HG03442 (cell line): ENCODE measurements around the gene TECPR2.

ENCODE experiments used
- ATAC-seq: cut with Tn5 transposase; IDR thresholded peaks from one replicate; pipeline ENCODE4 v1.9.1; 2021; ENCODE audit warnings: mild to moderate bottlenecking, moderate library complexity; ENCODE audit not compliant: unreplicated experiment

Gene TECPR2

GRCh38 chr14:102371361-102371760 is 8.6 kb downstream of the TECPR2 start:
- no peak for ATAC-seq

DNA sequence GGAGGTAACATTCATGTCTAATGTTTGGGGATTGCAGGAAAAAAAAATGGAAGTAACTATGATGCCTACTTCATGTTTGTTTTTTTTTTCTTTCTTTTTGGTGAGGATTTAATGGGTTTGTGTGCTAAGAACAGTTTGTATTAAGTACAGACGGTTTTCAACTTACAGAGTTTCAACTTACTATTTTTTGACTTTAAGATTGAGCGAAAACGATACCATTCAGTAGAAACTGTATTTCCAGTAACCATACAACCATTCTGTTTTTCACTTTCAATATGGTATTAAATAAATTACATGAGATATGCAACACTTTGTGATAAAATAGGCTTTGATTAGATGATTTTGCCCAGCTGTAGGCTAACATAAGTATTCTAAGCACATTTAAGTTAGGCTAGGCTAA is 10.4 kb downstream of the TECPR2 start:
- no peak for ATAC-seq

GRCh38 chr14:102374264-102374663 is 11.5 kb downstream of the TECPR2 start:
- ATAC-seq = no peak

- ATAC-seq = no peak
Observed at GRCh38 chr14:102375119-102375518, 12.4 kb downstream of the TECPR2 start.

DNA sequence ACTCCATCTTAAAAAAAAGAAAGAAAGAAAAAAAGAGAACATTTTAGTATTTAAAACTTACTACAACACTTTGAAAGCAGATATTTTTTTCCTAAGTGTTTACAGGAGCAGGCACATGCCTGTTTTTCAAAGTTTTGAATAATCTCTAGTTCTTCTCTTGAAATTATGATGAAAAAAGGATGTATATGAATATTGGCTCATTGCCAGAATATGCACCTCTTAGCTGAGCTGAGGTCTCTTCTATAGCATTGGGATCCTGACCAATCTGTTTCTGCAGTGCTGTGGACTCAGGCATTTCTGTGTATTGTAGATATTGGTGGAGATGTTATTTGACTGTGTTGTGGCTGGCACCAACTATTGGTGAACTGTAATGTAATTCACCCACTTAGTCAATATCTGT is 15.0 kb downstream of the TECPR2 start:
- no peak for ATAC-seq

DNA sequence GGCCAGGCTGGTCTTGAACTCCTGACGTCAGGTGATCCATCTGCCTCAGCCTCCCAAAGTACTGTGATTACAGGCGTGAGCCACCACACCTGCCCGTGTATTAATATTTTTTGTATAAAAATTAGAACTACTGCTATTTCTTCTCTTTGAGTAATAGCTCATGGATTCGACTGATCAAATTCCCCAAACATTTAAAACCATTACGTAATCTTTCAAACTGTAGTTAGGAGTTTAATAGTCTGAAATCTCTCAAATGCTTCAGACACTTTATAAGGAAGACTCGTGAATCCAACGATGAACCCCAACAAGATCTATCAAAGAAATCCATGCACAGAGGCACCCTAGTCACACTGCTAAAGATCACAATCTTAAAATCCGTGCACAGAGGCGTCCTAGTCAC is 16.1 kb downstream of the TECPR2 start:
- ATAC-seq = no peak

GRCh38 chr14:102387086-102387485 is 24.3 kb downstream of the TECPR2 start:
- no peak for ATAC-seq

GRCh38 chr14:102389246-102389645 is 26.5 kb downstream of the TECPR2 start:
- no peak for ATAC-seq

DNA sequence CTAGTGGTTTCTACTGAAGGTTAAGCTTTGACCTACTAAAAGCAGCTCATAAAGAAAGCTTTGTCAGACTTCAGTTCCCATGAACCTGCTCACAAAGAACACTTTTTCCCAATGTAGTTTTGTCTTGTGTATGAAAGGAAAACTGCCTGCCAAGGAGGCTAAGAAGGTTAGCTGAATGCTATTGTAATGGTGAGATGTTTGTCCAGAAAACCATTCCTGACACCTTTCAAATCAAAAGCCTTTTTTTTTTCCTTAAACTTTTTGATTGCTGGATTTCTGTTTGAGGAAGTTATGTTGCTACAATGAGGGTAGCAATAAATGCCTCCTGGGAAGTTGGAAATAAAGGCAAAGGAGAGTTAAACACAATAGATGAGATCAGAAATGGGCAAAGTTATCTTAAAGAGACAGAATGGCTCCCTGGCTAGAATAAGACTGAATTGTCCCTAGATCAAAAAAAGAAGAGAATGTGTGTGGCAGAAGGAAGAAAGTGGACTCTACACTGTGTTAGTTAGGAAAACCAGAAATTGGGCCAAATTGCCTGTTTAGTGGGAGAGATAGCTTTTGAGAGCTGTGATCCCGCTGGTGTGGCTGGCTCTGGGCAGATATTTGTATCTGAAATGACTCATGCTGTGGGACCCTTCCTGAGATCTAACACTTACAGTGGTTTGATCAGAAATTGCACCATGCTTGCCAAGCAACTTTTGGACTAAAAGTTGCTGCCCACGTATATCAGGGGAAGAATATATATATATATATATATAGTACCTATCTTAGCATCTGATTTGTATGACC is 27.5 kb downstream of the TECPR2 start:
- no peak for ATAC-seq

GRCh38 chr14:102392506-102392905 is 29.8 kb downstream of the TECPR2 start:
- no peak for ATAC-seq

DNA sequence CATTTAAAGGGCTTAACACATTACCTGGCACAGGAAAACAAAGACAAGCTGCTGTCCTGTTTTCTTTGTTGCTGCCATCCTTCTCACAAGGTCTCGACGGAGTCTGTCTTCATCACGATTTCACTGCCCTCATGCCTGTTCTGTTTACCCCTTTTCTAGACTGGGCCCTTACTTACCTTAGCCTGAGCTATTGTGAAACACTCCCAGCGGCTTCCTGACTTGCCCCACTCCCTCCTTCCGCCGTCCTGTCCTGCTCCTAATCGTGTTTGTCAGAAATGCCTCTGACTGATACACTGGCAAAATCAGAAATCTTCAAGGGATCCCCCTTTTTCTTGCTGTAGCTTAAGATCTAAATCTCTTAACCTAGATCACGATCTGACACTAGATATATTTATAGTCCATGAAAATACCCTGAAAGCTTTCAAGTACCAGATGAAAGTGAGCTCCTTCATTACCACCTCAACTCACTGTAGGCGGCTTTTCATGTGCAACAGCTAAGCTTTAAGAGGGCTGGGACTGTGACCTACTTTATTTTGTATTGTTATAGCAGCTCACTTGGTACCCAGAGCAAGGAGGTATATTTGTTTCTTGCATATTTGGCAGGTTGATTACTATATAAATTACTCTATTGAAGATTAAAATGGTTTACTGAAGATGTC is 32.1 kb downstream of the TECPR2 start:
- ATAC-seq = no peak

DNA sequence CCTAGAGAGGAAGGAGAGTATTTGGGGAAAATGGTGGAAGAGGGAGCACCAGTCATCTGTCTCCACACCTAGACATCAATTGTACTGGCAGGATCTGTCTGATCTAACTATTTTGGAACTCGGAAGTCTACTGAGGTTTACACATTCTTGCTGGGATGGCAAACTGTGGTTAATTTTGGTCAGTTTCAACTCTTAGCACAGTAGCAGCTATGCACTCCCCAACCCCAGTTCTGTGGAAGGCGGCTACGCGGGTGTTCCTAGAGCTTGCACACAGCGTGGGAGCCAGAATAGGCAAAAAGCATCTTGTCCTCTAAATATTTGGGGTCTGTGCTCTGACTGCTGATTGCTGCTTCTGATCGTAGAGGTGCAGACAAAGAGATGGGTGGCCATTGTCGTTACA is 33.8 kb downstream of the TECPR2 start:
- no peak for ATAC-seq

GRCh38 chr14:102403028-102403427 is 40.3 kb downstream of the TECPR2 start:
- ATAC-seq = no peak

DNA sequence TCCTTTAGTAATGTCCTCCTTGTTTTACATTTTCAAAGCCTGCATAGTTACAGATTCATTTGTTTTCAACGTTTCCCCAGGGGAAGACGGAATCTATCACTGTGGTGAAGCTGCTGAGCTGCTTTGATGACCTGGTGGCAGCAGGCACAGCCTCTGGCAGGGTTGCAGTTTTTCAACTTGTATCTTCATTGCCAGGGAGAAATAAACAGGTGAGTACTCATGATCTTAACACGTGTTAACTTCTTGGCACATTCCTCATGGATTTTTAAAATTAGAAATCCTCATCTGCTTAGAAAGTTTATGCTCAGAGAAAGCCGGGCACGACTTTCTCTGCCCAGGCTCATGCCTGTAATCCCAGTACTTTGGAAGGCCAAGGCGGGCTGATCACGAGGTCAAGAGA is 44.5 kb downstream of the TECPR2 start:
- no peak for ATAC-seq

GRCh38 chr14:102408724-102409123 is 46.0 kb downstream of the TECPR2 start:
- ATAC-seq = no peak

- ATAC-seq = no peak
Observed at GRCh38 chr14:102415671-102416070, 52.9 kb downstream of the TECPR2 start.

DNA sequence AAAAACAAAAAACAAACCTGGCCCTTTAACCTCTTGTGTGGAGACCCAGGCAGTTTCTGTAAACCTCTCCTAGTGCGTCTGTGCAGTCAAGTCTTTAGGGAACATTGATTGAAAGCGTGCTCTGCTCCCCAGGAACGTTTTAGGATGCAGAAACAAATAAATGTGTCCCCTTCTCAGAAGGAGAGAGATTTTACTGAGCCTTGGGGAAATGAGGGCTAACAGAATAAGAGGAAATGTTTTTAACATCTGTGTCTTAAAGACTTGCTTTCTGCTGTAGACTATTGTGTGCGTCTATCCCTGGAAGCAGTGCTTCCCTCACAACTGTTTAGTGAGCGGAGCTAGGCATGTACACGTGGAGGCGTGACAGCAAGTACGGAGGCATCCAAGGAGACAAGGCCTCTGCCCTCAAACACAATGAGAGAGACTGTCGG is 54.3 kb downstream of the TECPR2 start:
- ATAC-seq = no peak

GRCh38 chr14:102417646-102418045 is 54.9 kb downstream of the TECPR2 start:
- no peak for ATAC-seq

DNA sequence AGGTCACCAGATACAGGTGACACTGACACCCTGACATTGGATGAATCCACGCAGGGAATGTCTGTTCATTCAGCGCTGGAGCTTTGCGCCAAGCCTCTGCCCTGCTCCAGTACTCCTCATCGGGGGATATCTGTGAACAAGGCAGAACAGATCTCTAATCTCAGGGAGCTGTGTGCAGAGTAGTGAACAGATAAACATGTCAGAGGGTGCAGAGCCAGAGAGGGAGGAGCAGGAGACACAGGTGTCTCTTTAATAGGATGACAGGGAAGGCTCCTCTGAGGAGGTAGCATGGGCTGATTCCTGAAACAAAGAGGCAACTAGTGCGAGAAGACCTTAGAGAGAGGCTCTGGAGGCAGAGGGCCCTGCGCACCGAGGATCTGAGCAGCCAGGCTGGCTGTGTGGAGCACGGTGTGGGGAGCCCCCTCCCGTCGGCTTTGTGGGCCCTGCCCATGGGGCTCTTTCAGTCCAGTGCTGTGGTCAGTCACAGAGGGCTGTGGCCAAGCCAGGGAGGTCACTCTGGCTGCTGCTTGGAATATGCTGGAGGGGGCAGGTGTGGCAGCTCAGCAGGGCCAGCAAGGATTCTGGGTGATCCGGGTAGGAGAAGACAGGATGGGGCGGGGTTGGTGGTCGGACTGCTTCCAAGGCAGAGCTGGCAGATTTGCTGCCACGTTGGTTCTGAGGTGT is 55.6 kb downstream of the TECPR2 start:
- ATAC-seq = no peak

DNA sequence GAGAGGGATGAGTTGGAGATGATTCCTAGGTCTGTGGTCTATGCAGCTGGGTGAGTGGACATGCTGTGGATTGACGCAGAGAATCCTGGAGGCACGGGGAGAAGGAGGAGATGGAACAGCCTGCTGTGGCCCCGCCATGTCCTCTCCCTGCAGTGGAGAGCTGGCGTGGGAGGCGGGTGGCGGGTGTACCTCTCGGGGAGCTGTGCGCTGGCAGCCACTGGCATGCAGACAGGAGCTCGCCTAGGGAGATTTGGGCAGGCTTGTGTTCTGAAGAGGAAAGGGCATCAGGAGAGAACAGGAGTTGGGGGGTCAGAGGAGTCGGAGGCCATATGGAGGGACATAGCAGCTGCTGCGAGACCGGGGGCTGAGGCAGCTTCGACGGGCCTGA is 56.1 kb downstream of the TECPR2 start:
- no peak for ATAC-seq

- ATAC-seq = no peak
Observed at GRCh38 chr14:102419276-102419675, 56.5 kb downstream of the TECPR2 start.

DNA sequence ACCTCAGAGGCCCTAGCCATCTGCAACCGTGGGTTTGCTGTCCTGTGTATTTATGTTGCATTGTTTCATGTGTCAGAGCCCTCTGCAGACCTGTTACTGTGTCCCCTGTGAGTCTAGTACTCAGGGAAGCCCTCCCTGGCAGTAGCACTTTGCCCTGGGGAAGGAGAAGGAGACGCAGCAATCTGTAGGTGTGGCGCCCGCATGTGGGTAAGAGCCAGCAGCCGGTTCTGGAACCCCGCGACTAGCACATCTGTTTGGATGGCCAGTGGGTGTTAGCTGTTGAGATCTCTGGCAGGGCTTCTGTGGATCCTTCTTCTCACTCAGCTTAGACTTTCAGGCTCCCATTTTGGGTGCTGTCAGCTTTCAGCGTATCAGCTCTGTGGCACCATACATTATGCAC is 57.0 kb downstream of the TECPR2 start:
- no peak for ATAC-seq
